Measurements from ENCODE around the gene NABP2.
"Not testable (repeated sequence)": the region's sequence is repeated elsewhere in the genome, so short reads cannot be mapped to it uniquely, and the experiment has no call there.

The NABP2 gene

GRCh38 chr12:56189918-56190694 lies 34.0 kb upstream of the NABP2 start:
- peak; percentile 77 for DNase-seq (ENCODE audit: low spot score)
- no peak for TF ChIP-seq CTCF (IDR thresholded peaks at IDR 0.05; ENCODE audit: extremely low read depth, missing control alignments)

DNA sequence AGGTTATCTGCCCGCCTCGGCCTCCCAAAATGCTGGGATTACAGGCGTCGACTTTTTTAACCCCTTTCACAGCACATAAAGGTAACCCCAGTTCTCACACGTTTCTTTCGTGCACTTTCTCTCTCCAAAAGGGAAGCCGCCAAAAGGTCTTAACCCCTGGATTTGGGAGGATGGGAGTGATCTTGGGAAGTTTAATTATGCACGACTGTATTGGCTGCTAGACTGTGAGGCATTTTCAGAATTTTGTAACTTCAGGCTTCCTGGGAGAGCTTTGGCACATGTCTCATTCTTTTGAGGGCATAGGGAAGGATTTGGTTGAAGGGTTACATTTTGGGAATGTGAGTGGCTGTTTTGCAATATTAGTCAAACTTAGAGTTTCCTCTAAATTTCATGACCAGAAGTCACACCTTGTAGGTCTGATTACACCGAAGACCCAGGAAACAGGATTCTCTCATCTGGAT lies 33.4 kb upstream of the NABP2 start:
- no peak for DNase-seq (ENCODE audit: low spot score)

DNA sequence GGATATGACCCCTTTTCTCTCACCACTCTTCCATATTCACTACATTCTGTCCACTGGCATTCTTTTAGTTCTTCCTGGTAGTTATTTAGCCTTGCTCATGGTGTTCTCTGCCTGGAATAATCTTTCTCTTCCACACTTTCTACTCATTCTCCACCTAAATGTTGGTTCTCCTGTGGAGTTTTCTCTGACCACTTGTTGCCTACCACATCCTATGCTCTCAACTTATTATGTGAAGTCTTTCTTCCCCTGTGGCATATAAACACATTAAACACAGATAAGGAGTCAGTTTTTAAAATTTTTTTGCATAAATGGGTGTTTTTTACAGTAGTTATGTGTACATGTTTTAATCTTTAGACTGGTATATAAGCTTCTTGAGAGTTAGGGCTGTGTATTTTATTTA lies 31.6 kb upstream of the NABP2 start:
- no peak for TF ChIP-seq CTCF (IDR thresholded peaks at IDR 0.05; ENCODE audit: extremely low read depth, missing control alignments)
- DNase-seq (ENCODE audit: low spot score), result no peak

More for the DNA sequence above, 33.4 kb upstream of the NABP2 start:
- TF ChIP-seq CTCF (IDR thresholded peaks at IDR 0.05; ENCODE audit: extremely low read depth, missing control alignments), result no peak

DNA sequence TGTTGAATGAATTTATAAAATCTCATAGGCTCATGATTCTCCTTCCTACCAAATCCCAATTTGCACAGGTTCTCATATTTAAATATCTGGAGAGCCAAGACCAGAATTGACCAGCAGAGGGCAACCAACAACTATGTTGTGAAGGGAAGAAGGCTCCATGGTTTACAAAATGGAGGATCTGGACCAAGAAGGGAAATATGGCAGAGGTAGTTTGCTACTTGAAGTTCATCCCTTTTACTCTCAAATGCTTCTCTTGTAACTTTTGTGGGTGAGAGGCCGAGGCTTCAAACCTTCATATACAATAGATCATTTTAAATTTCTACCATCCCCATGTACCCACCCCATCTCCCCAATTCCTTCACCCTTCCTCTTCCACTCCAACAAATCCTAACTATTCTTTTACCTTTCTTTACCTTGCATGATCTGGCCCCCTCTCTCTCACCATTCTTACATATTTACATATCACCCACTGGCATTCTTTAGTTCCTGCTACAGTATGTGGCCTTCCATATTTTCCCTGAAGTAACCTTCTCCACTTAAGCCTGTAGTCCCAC lies 31.0 kb upstream of the NABP2 start:
- no peak for TF ChIP-seq CTCF (IDR thresholded peaks at IDR 0.05; ENCODE audit: extremely low read depth, missing control alignments)
- peak; percentile 81 for DNase-seq (ENCODE audit: low spot score)

DNA sequence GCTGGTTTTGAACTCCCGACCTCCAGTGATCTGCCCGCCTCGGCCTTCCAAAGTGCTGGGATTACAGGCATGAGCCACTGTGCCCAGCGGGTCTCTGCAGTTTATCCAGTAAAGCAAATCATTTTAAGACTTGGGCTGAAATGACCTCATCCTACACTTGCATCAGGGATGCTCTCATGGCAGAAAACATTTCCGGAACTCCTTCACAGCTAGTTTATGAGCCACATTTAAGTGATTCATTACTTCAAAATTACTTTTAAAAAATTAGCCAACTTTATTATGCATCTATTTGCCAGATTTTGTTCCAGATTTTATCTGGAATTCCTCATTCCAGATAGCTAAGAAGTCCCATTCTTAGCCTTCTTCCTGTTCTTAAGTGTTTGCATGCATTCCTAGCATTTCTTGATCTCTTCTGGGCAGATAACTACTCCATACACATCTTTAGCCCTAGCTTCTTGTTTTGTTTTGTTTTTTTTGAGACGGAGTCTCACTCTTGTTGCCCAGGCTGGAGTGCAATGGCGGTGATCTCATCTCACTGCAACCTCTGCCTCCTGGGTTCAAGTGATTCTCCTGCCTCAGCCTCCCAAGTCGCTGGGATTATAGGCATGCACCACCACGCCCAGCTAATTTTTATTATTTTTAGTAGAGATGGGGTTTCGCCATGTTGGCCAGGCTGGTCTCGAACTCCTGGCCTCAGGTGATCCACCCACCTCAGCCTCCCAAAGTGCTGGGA lies 27.2 kb upstream of the NABP2 start:
- not testable (repeated sequence) for DNase-seq (ENCODE audit: low spot score)

DNA sequence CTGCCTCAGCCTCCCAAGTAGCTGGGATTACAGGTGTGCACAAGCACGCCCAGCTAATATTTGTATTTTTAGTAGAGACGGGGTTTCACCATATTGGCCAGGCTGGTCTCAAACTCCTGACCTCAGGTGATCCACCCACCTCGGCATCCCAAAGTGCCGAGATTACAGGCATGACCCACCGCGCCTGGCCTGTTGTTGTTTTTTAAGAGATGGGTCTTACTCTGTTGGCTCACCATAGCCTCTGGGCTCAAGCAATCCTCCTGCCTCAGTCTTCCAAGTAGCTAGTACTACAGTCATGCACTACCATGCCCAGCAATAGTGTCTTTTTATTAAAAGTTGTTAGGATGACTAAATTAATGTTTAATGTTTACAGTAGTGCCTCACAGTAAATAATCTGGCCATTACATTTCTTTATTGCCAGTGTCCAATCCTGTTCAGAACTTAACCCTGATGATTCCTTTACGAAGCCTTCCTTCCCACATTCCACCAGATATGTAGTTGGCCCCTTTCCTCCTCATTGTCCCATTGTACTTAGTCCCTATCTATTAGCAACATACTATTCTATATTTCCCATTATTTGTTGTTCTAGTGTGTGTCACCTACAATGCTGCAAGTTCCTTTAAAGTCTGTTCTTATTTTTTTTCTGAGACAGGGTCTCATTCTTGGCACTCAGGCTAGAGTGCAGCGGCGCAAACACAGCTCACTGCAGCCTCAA lies 26.1 kb upstream of the NABP2 start:
- DNase-seq (ENCODE audit: low spot score), result no peak
- TF ChIP-seq CTCF (IDR thresholded peaks at IDR 0.05; ENCODE audit: extremely low read depth, missing control alignments), result no peak

DNA sequence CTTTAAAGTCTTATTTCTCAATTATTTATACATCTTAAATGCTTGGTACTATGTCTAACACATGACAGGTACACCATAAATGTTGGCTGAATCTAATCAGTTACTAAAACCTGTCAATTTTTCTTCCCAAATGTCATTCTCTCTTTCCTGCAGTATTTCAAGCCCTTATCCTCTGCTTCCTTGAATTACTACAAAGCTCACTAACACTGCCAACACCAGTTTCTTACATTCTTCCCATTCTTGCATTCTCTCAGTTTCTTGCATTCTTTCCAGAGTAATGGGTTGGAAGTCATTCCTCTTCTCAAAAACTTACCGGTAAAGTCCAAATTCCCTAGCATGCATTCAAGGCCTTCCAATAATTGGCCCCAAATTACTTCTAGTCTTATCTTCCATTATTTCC lies 25.3 kb upstream of the NABP2 start:
- DNase-seq (ENCODE audit: low spot score), result no peak
- TF ChIP-seq CTCF (IDR thresholded peaks at IDR 0.05; ENCODE audit: extremely low read depth, missing control alignments), result no peak

Data from GM20000 (cell line).